Forelimb muscle (tissue), 1 donor: ENCODE data around the gene STN1. TPM values are rescaled to one million over a fixed set of nuclear protein-coding genes. Genes with fewer than 3 reads are reported as not detected.

ENCODE experiments used
- DNase-seq: peaks from one replicate; pipeline ENCODE4 v3.0.0-alpha.2; 2013; ENCODE audit warnings: low read depth
- polyA plus RNA-seq: library from polyadenylated mRNA; unstranded; fragments of 120-200 nt; gene quantifications from one replicate; pipeline ENCODE4 v1.2.1, GENCODE V29; 2013; ENCODE audit not compliant: insufficient read length

STN1 gene
- polyA plus RNA-seq, 1 donor, result 21.7 TPM

GRCh38 chr10:103929381-103929921 lies 11.5 kb upstream of the STN1 start:
- no peak for DNase-seq

GRCh38 chr10:103928784-103929183 lies 10.8 kb upstream of the STN1 start:
- no peak for DNase-seq

GRCh38 chr10:103926722-103927319 lies 8.8 kb upstream of the STN1 start:
- DNase-seq, result no peak

- no peak for DNase-seq
Measured at GRCh38 chr10:103925591-103925990, 7.6 kb upstream of the STN1 start.

- DNase-seq, result no peak
Measured at GRCh38 chr10:103923502-103923901, 5.5 kb upstream of the STN1 start.

GRCh38 chr10:103922659-103923058 lies 4.7 kb upstream of the STN1 start:
- DNase-seq, result no peak

- DNase-seq, result no peak
Measured at GRCh38 chr10:103921750-103922195, 3.8 kb upstream of the STN1 start.

- no peak for DNase-seq
Measured at GRCh38 chr10:103921248-103921647, 3.3 kb upstream of the STN1 start.

GRCh38 chr10:103919648-103920025 lies 1.7 kb upstream of the STN1 start:
- DNase-seq, result no peak

GRCh38 chr10:103917302-103918052 lies 507 bp downstream of the STN1 start:
- no peak for DNase-seq

GRCh38 chr10:103916876-103917275 lies 1.1 kb downstream of the STN1 start:
- no peak for DNase-seq

GRCh38 chr10:103916254-103916653 lies 1.7 kb downstream of the STN1 start:
- DNase-seq, result no peak

GRCh38 chr10:103915796-103916195 lies 2.2 kb downstream of the STN1 start:
- DNase-seq, result no peak

- DNase-seq, result no peak
Measured at GRCh38 chr10:103912759-103913158, 5.2 kb downstream of the STN1 start.

- no peak for DNase-seq
Measured at GRCh38 chr10:103911021-103911459, 6.9 kb downstream of the STN1 start.

- no peak for DNase-seq
Measured at GRCh38 chr10:103910442-103911012, 7.5 kb downstream of the STN1 start.

GRCh38 chr10:103905441-103905840 lies 12.5 kb downstream of the STN1 start:
- DNase-seq, result no peak

GRCh38 chr10:103901299-103901698 lies 16.7 kb downstream of the STN1 start:
- DNase-seq, result no peak

GRCh38 chr10:103899312-103899711 lies 18.7 kb downstream of the STN1 start:
- DNase-seq, result no peak

GRCh38 chr10:103897241-103897774 lies 20.7 kb downstream of the STN1 start:
- no peak for DNase-seq

- no peak for DNase-seq
Measured at GRCh38 chr10:103896225-103896624, 21.8 kb downstream of the STN1 start.

- DNase-seq, result no peak
Measured at GRCh38 chr10:103895411-103896186, 22.4 kb downstream of the STN1 start.
